ENCODE results near the gene IRF8.

Gene IRF8

GRCh38 chr16:85859818-85860125 is 39.2 kb upstream of the IRF8 start:
- no peaks in the 10 kb centered on the region for H3K4me1 ChIP-seq
- TF ChIP-seq CTCF (IDR thresholded peaks at IDR 0.05; ENCODE audit: low read depth, low read length), result no peak
- no peaks in the 10 kb centered on the region for H3K36me3 ChIP-seq
- DNase-seq, result no peak
- peaks cover 57% of the 10 kb centered on the region for H3K27me3 ChIP-seq
- H3K9me3 ChIP-seq, result no peaks in the 10 kb centered on the region
- no peak overlapping the region for H3K4me3 ChIP-seq (ENCODE audit: low read depth, low read length)

GRCh38 chr16:85860413-85861094 is 38.4 kb upstream of the IRF8 start:
- H3K9me3 ChIP-seq, result no peaks in the 10 kb centered on the region
- H3K36me3 ChIP-seq, result no peaks in the 10 kb centered on the region
- no peak for TF ChIP-seq CTCF (IDR thresholded peaks at IDR 0.05; ENCODE audit: low read depth, low read length)
- no peak overlapping the region for H3K4me3 ChIP-seq (ENCODE audit: low read depth, low read length)
- DNase-seq, result no peak
- peaks cover 57% of the 10 kb centered on the region for H3K27me3 ChIP-seq
- no peaks in the 10 kb centered on the region for H3K4me1 ChIP-seq

DNA sequence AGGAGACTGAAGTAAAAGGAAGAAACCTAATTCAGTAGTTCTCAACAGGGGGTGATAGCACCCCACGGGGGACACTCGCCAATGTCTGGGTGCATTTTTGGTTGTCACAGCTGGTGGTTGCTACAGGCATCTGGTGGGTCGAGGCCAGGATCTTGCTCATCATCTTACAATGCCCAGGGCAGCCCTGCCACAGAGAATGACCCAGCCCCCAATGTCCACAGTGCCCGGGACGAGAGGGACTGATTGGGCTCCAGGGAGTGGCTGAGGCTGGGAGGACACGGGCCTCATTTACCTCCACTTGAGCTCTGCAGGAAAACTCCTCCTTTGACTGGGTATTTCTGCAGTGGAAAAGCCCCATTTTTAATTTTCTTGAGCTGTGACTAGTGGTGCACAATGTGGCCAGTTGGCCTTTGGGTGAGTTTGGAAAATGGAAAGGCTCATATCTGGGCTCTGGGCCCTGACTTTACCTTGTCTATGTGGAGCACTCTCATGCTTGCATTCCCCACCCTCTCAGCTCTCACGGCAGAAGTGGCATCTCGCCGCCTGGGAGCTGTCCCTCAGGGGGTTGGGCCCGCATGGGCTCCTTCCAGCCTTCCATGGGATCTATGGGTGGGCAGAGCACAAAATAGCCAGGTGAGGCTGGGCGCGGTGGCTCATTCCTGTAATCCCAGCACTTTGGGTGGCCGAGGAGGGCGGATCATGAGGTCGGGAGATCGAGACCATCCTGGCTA is 37.7 kb upstream of the IRF8 start:
- Histone ChIP-seq H3K9me3 (no peaks in the 10 kb centered on the region), H3K4me3 (ENCODE audit: low read depth, low read length) (no peak overlapping the region), H3K4me1 (no peaks in the 10 kb centered on the region), H3K36me3 (no peaks in the 10 kb centered on the region), H3K27me3 (peaks cover 50% of the 10 kb centered on the region)
- no peak for DNase-seq
- TF ChIP-seq CTCF (IDR thresholded peaks at IDR 0.05; ENCODE audit: low read depth, low read length), result no peak

GRCh38 chr16:85862476-85863383 is 36.2 kb upstream of the IRF8 start:
- TF ChIP-seq CTCF (IDR thresholded peaks at IDR 0.05; ENCODE audit: low read depth, low read length), result no peak

GRCh38 chr16:85863384-85863774 is 35.6 kb upstream of the IRF8 start:
- H3K36me3 ChIP-seq, result no peaks in the 10 kb centered on the region
- no peak for TF ChIP-seq CTCF (IDR thresholded peaks at IDR 0.05; ENCODE audit: low read depth, low read length)
- no peaks in the 10 kb centered on the region for H3K9me3 ChIP-seq
- no peaks in the 10 kb centered on the region for H3K4me1 ChIP-seq
- no peak for DNase-seq
- no peak overlapping the region for H3K4me3 ChIP-seq (ENCODE audit: low read depth, low read length)
- H3K27me3 ChIP-seq, result peaks cover 47% of the 10 kb centered on the region

More at GRCh38 chr16:85862476-85863383, 36.2 kb upstream of the IRF8 start:
- no peak for DNase-seq
- Histone ChIP-seq H3K4me3 (ENCODE audit: low read depth, low read length) (no peak overlapping the region), H3K9me3 (no peaks in the 10 kb centered on the region), H3K27me3 (peaks cover 50% of the 10 kb centered on the region), H3K36me3 (no peaks in the 10 kb centered on the region), H3K4me1 (no peaks in the 10 kb centered on the region)
